ENCODE results near the gene TRAPPC11. TPM values are rescaled to one million over a fixed set of nuclear protein-coding genes. Genes with fewer than 3 reads are reported as not detected.
A peak's percentile ranks its signal among the peaks of the same experiment; 100 is the strongest.

Gene TRAPPC11
- total RNA-seq, 1 donor from 2014 or later: 40.3 TPM

DNA sequence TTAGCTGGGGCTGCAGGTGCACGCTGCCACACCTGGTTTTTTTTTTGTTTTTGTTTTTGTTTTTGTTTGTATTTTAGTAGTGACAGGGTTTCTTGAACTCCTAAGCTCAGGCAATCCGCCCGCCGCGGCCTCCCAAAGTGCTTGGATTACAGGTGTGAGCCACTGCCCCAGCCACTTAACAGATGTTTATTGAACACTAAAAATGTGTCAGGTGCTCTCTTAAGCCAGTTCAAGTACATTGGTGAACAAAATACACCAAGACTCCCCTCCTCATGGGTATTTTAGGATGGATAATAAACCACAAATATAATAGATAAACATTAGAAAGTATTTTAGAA lies 69.9 kb downstream of the TRAPPC11 start:
- Histone ChIP-seq H3K36me3 (no peaks in the 10 kb centered on the region), H3K27me3 (no peaks in the 10 kb centered on the region), H3K9me3 (no peaks in the 10 kb centered on the region), H3K4me1 (no peaks in the 10 kb centered on the region), H3K27ac (no peak overlapping the region), H3K4me3 (no peak overlapping the region)
- intact Hi-C loops (cut with DNase I): no loop called here
- no peak for TF ChIP-seq CTCF (IDR thresholded peaks at IDR 0.05)
- no peak for TF ChIP-seq POLR2A (IDR thresholded peaks at IDR 0.05)
- TF ChIP-seq POLR2AphosphoS5 (IDR thresholded peaks at IDR 0.05; ENCODE audit: insufficient read depth in 1 of 2, low read depth in 1 of 2): no peak
- DNase-seq (ENCODE audit: extremely low spot score in 2 of 2): no peak

DNA sequence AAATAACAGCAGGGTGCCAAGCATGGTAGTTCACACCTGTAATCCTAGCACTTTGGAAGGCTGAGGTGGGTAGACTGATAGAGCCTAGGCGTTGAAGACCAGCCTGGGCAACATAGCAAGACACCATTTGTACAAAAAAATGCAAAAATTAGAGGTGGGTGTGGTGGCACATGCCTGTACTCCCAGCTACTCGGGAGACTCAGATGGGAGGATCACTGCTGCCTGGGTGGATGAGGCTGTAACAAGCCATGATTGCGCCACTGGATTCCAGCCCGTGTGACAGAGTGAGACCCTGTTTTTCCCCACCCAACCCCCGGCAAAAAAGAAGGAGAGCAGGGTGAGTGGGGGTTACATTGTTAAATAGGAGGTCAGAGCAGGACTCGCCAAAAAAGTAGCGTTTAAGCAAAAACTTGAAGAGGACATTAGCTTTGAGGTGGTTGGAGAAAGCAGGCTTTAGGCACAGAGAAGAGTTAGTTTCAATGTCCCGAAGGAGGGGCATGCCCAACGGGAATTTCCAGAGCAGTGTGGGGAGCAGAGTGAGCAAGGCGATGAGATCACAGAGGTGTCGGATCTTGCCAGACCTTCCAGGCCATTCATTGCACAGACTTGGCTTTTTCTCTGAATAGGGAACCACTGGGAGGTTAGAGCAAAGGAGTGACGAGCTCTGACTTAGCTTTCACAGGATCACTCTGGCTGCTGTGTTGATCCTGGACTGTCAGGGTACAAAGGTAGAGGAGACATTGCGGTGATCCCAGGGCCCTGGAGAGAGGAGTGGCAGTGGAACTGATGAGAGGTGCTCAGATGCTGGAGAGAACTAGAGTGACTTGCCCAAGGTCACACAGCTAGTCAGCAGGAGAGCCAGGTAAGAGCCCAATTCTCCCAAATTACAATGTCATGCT lies 70.6 kb downstream of the TRAPPC11 start:
- no peak for DNase-seq (ENCODE audit: extremely low spot score in 2 of 2)
- no peak overlapping the region for H3K4me3 ChIP-seq
- H3K9me3 ChIP-seq: no peaks in the 10 kb centered on the region
- no peak overlapping the region for H3K27ac ChIP-seq
- H3K36me3 ChIP-seq: no peaks in the 10 kb centered on the region
- H3K4me1 ChIP-seq: no peaks in the 10 kb centered on the region
- H3K27me3 ChIP-seq: no peaks in the 10 kb centered on the region
- TF ChIP-seq POLR2AphosphoS5 (IDR thresholded peaks at IDR 0.05; ENCODE audit: insufficient read depth in 1 of 2, low read depth in 1 of 2) (no peak), POLR2A (IDR thresholded peaks at IDR 0.05) (no peak), CTCF (IDR thresholded peaks at IDR 0.05) (no peak)
- intact Hi-C loops (cut with DNase I): no loop called here

DNA sequence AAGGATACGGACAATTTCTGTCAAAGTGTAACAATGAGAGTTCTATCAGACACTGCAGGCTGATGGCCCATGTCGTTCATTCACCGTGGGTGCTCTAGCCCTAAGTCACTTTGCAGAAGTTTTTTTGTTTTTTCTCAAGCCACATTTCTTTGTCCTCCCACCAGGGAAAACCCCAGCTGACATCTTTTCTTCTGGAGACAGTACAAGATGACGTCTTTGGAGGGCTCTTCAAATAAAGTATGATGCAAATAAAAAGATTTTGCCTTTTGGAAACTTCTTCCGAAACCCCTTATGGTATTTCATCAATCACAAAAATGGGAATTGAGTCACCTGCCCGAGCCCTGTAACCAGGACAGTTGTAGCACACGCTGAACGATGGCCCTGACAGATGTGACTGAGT lies 73.2 kb downstream of the TRAPPC11 start:
- H3K36me3 ChIP-seq: no peaks in the 10 kb centered on the region
- H3K9me3 ChIP-seq: no peaks in the 10 kb centered on the region
- TF ChIP-seq POLR2A (IDR thresholded peaks at IDR 0.05): no peak
- no peak for TF ChIP-seq POLR2AphosphoS5 (IDR thresholded peaks at IDR 0.05; ENCODE audit: insufficient read depth in 1 of 2, low read depth in 1 of 2)
- no peak for TF ChIP-seq CTCF (IDR thresholded peaks at IDR 0.05)
- no peak overlapping the region for H3K4me3 ChIP-seq
- no peaks in the 10 kb centered on the region for H3K4me1 ChIP-seq
- intact Hi-C loops (cut with DNase I): no loop called here
- no peaks in the 10 kb centered on the region for H3K27me3 ChIP-seq
- no peak for DNase-seq (ENCODE audit: extremely low spot score in 2 of 2)
- no peak overlapping the region for H3K27ac ChIP-seq

DNA sequence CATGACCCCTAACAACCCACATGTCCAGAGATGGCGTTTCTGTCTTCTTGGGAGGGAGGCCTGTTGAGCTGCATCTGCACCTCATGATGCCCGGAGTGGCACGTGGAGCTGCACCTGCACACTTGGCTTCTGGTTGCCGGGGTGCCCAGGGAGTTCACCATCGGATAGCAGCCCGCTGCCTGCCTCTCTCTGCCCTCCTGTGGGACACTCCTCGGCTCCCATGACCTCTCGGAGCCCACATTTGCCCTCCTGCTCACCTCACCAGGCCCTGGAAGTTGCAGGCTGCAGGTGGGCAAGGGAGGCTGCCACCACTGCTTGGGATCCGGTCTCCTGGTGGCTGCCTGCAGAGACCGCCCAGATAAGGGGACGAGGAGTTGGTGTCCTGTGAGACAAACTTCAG lies 74.1 kb downstream of the TRAPPC11 start:
- no peak overlapping the region for H3K4me3 ChIP-seq
- no peak for DNase-seq (ENCODE audit: extremely low spot score in 2 of 2)
- H3K9me3 ChIP-seq: no peaks in the 10 kb centered on the region
- no peaks in the 10 kb centered on the region for H3K36me3 ChIP-seq
- intact Hi-C loops (cut with DNase I): no loop called here
- no peak for TF ChIP-seq CTCF (IDR thresholded peaks at IDR 0.05)
- no peak for TF ChIP-seq POLR2A (IDR thresholded peaks at IDR 0.05)
- TF ChIP-seq POLR2AphosphoS5 (IDR thresholded peaks at IDR 0.05; ENCODE audit: insufficient read depth in 1 of 2, low read depth in 1 of 2): no peak
- H3K4me1 ChIP-seq: no peaks in the 10 kb centered on the region
- no peaks in the 10 kb centered on the region for H3K27me3 ChIP-seq
- H3K27ac ChIP-seq: no peak overlapping the region

DNA sequence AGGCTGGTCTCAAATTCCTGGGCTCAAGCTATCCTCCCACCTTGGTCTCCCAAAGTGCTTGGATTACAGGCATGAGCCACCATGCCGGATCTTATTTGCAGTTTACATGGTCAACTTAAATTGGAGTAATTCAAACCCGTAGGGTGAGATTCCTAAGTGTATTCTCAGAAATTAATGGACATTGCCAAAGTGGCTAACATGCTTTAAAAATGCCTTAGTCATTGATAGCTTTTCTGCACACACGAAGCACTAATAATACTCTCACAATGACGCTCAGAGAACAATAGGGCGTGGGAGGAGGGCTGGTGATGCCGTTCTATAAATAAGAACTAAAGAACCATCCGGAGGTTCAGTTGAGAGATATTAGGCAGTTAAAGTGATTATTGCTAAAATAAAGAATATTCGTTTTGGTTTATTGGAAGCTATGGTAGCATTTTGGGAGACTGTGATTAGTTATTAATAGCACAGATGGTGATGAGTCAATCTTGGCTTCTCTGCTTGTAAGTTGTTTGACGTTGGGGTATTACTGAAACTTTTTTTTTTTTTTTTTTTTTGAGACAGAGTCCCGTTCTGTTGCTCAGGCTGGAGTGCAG lies 79.1 kb downstream of the TRAPPC11 start:
- no peaks in the 10 kb centered on the region for H3K27me3 ChIP-seq
- TF ChIP-seq POLR2A (IDR thresholded peaks at IDR 0.05): no peak
- TF ChIP-seq POLR2AphosphoS5 (IDR thresholded peaks at IDR 0.05; ENCODE audit: insufficient read depth in 1 of 2, low read depth in 1 of 2): peak in 1 of 2 donors; percentile 54
- intact Hi-C loops (cut with DNase I): no loop called here
- no peak for DNase-seq (ENCODE audit: extremely low spot score in 2 of 2)
- no peaks in the 10 kb centered on the region for H3K4me1 ChIP-seq
- no peaks in the 10 kb centered on the region for H3K9me3 ChIP-seq
- H3K27ac ChIP-seq: no peak overlapping the region
- no peak overlapping the region for H3K4me3 ChIP-seq
- no peaks in the 10 kb centered on the region for H3K36me3 ChIP-seq
